GM23248 (cell line): ENCODE results near the gene USP36. TPM values are rescaled to one million over a fixed set of nuclear protein-coding genes. Genes with fewer than 3 reads are reported as not detected.

Experiments
- DNase-seq: peaks from one replicate; pipeline ENCODE4 v3.0.0-alpha.2; 2015
- H2AFZ ChIP-seq: fragments of 200-600 bp; sonication (generic); 2 replicates; pipeline ENCODE4 v1.6.1; 2016; ENCODE audit warnings: antibody characterized with exemption
- H3F3A ChIP-seq: fragments of 200-600 bp; sonication (generic); 2 replicates; pipeline ENCODE4 v1.6.1; 2016; ENCODE audit warnings: mild to moderate bottlenecking, antibody characterized with exemption, mixed run types; ENCODE audit not compliant: insufficient read depth
- H3K27ac ChIP-seq: fragments of 200-600 bp; sonication (generic); 2 replicates; pipeline ENCODE4 v1.5.1; 2016; ENCODE audit warnings: mild to moderate bottlenecking
- H3K27me3 ChIP-seq: fragments of 200-600 bp; sonication (generic); replicated peaks from 2 replicates; pipeline ENCODE4 v1.6.1; 2016; ENCODE audit warnings: mild to moderate bottlenecking; ENCODE audit not compliant: insufficient read depth
- H3K36me3 ChIP-seq: fragments of 200-600 bp; sonication (generic); 2 replicates; pipeline ENCODE4 v1.6.1; 2016; ENCODE audit warnings: low read depth, mild to moderate bottlenecking
- H3K4me1 ChIP-seq: fragments of 200-600 bp; sonication (generic); 2 replicates; pipeline ENCODE4 v1.6.1; 2016; ENCODE audit warnings: mild to moderate bottlenecking; ENCODE audit not compliant: insufficient read depth
- H3K4me2 ChIP-seq: fragments of 200-600 bp; sonication (generic); one replicate; pipeline ENCODE4 v1.6.1; 2016; ENCODE audit warnings: mild to moderate bottlenecking; ENCODE audit not compliant: unreplicated experiment
- H3K4me3 ChIP-seq: fragments of 200-600 bp; sonication (generic); 2 replicates; pipeline ENCODE4 v1.5.1; 2016; ENCODE audit warnings: mild to moderate bottlenecking
- H3K79me2 ChIP-seq: fragments of 200-600 bp; sonication (generic); 2 replicates; pipeline ENCODE4 v1.6.1; 2016; ENCODE audit warnings: mild to moderate bottlenecking; ENCODE audit not compliant: insufficient read depth
- H3K9ac ChIP-seq: fragments of 200-600 bp; sonication (generic); 2 replicates; pipeline ENCODE4 v1.6.1; 2016; ENCODE audit warnings: mild to moderate bottlenecking
- H3K9me2 ChIP-seq: fragments of 200-600 bp; sonication (generic); 2 replicates; pipeline ENCODE4 v1.6.1; 2016; ENCODE audit warnings: mixed run types, mild to moderate bottlenecking, moderate library complexity; ENCODE audit not compliant: insufficient read depth
- H3K9me3 ChIP-seq: fragments of 200-600 bp; sonication (generic); one replicate; pipeline ENCODE4 v1.6.1; 2017; ENCODE audit warnings: low read depth
- H4K20me1 ChIP-seq: fragments of 200-600 bp; sonication (generic); 2 replicates; pipeline ENCODE4 v1.6.0; 2016; ENCODE audit not compliant: insufficient read depth
- EZH2 ChIP-seq: fragments of 200-600 bp; sonication (generic); IDR thresholded peaks from 2 replicates; pipeline ENCODE4 v1.6.1; 2018; ENCODE audit warnings: antibody characterized with exemption, mild to moderate bottlenecking; ENCODE audit not compliant: insufficient read depth, poor library complexity, severe bottlenecking
- EZH2phosphoT487 ChIP-seq: fragments of 200-600 bp; sonication (generic); IDR thresholded peaks from 2 replicates; pipeline ENCODE4 v1.6.1; 2018; ENCODE audit warnings: antibody characterized with exemption, moderate library complexity, mild to moderate bottlenecking, low read depth; ENCODE audit not compliant: insufficient read depth
- WGBS, 2 experiments: methylation state at CpG; one replicate each; pipeline ENCODE4 v1.1.6; 2015 to 2017; ENCODE audit warnings: low lambda C conversion rate in 2 of 2, low coverage in 1 of 2; ENCODE audit errors: missing lambda C conversion rate in 2 of 2; 5-methylcytosine and 5-hydroxymethylcytosine counted together
- in situ Hi-C: fragments of 300-500 bp; cut with MboI; formaldehyde crosslinking; loops from 2 replicates; pipeline ENCODE4 v1.15.0; 2020
- polyA plus RNA-seq: library from polyadenylated mRNA; unstranded; fragments of >200 nt; fragmentation: Nextera tagmentation; extraction: Ambion mirVana; gene quantifications from 2 replicates; pipeline ENCODE4 v1.2.1, GENCODE V29; 2016
- total RNA-seq: library from RNA; depleted of rRNA; stranded (reverse); fragments of >200 nt; shearing (Covaris generic); gene quantifications from 2 replicates; pipeline ENCODE4 v1.2.3, GENCODE V29; 2014

Gene USP36
- total and polyA plus RNA-seq, 2 experiments from 2014 or later = 19.9 to 30.2 TPM

GRCh38 chr17:78795861-78796516 lies 44.6 kb downstream of the USP36 start:
- in situ Hi-C loops = loop anchor here (10.0 kb wide), 1 partner anchor 61 kb away; no protein-coding TSS in a partner anchor
- H3K27ac ChIP-seq = no peak overlapping the region
- no peaks in the 10 kb centered on the region for H3K27me3 ChIP-seq
- H3K9me2 ChIP-seq = no peaks in the 10 kb centered on the region
- H3F3A ChIP-seq = peaks cover 9% of the 10 kb centered on the region
- DNase-seq = no peak
- H3K36me3 ChIP-seq = peaks cover 48% of the 10 kb centered on the region
- H2AFZ ChIP-seq = no peak overlapping the region
- no peaks in the 10 kb centered on the region for H3K9me3 ChIP-seq
- peaks cover 22% of the 10 kb centered on the region for H3K4me1 ChIP-seq
- WGBS, 2 experiments = 74 to 75% methylated on average over 14 of the region's 14 CpGs
- no peaks in the 10 kb centered on the region for H4K20me1 ChIP-seq
- H3K4me2 ChIP-seq = no peak overlapping the region
- H3K9ac ChIP-seq = no peak overlapping the region
- no peak overlapping the region for H3K4me3 ChIP-seq
- 0 out of 2 replicates have a peak, but pooled peaks cover 3% of the 10 kb centered on the region for H3K79me2 ChIP-seq
- TF ChIP-seq EZH2 (no peak), EZH2phosphoT487 (no peak)

DNA sequence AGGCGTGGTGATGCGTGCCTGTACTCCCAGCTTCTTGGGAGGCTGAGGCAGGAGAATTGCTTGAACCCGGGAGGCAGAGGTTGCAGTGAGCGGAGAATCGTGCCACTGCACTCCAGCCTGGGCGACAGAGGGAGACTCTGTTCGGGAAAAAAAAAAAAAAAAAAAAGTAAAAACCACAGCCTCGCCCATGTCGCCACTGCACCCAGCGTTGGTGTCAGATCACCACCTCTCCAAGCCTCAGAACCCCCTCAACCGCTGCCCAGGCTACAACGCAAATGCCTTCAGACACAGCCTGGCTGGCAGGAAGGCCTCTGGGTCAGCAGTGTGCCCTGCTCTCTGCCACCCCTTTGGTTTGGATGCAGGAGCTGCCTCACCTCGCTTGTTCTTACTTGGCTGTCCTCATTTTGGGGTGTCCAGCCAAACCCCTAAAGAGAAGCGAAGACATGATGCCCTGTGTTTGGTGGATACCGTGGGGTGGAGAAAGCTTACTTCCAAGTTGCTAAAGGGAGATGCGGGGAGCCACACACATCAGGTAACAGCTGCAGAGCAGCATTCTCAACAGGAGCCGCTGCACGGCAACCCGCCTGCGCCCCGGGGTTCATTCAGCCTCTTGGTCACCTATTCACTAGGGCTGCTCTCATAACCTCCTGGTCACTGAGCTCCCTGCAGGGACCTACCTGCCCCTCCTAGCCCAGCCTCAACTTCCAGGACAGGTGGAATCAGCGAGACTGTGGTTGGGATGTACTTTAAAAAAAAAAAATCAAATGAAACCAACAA lies 45.6 kb downstream of the USP36 start:
- Histone ChIP-seq H3K27me3 (no peaks in the 10 kb centered on the region), H3K27ac (no peak overlapping the region), H3K4me1 (peaks cover 30% of the 10 kb centered on the region), H3F3A (peaks cover 19% of the 10 kb centered on the region), H3K9me3 (no peaks in the 10 kb centered on the region), H3K79me2 (0 out of 2 replicates have a peak, but pooled peaks cover 3% of the 10 kb centered on the region), H3K36me3 (peaks cover 48% of the 10 kb centered on the region), H2AFZ (no peak overlapping the region), H3K9me2 (no peaks in the 10 kb centered on the region), H3K4me3 (no peak overlapping the region), H3K9ac (no peak overlapping the region), H3K4me2 (no peak overlapping the region), H4K20me1 (no peaks in the 10 kb centered on the region)
- no peak for DNase-seq
- WGBS, 2 experiments = 92% methylated on average over 21 to 22 of the region's 22 CpGs
- in situ Hi-C loops = loop anchor here (10.0 kb wide), 1 partner anchor 60 kb away; no protein-coding TSS in a partner anchor
- TF ChIP-seq EZH2phosphoT487 = no peak
- TF ChIP-seq EZH2 = no peak

DNA sequence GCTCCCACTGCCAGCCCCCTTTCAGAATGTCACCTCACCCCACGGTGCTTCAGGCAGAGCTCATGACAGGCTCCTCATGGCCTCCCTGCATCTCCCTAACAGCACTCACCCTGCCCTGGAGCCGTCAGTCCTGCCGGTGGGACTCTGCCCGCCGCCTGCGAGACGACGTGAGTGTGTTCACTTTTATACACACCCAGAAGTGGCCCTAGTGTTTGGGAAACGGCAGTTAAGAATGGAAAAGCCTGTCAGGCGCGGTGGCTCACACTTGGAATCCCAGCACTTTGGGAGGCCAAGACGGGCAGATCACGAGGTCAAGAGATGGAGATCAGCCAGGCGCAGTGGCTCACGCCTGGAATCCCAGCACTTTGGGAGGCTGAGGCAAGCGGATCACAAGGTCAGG lies 46.2 kb downstream of the USP36 start:
- Histone ChIP-seq H3F3A (peaks cover 25% of the 10 kb centered on the region), H3K79me2 (0 out of 2 replicates have a peak, but pooled peaks cover under 1% of the 10 kb centered on the region), H3K36me3 (peaks cover 47% of the 10 kb centered on the region), H3K27ac (no peak overlapping the region), H3K9me3 (no peaks in the 10 kb centered on the region), H3K4me3 (no peak overlapping the region), H3K4me2 (no peak overlapping the region), H3K27me3 (no peaks in the 10 kb centered on the region), H2AFZ (no peak overlapping the region), H3K9ac (no peak overlapping the region), H3K9me2 (no peaks in the 10 kb centered on the region), H3K4me1 (peaks cover 36% of the 10 kb centered on the region), H4K20me1 (no peaks in the 10 kb centered on the region)
- DNase-seq = no peak
- in situ Hi-C loops = loop anchor here (10.0 kb wide), 1 partner anchor 60 kb away; no protein-coding TSS in a partner anchor
- 91 to 93% methylated on average over 16 of the region's 16 CpGs for WGBS, 2 experiments
- TF ChIP-seq EZH2phosphoT487 (no peak), EZH2 (no peak)

- DNase-seq = no peak
- Histone ChIP-seq H3K9ac (no peak overlapping the region), H3K9me2 (no peaks in the 10 kb centered on the region), H3K9me3 (no peaks in the 10 kb centered on the region), H3K27me3 (no peaks in the 10 kb centered on the region), H3K36me3 (peaks cover 44% of the 10 kb centered on the region), H4K20me1 (no peaks in the 10 kb centered on the region), H3K79me2 (no peaks in the 10 kb centered on the region), H3K4me2 (no peak overlapping the region), H3K4me1 (peaks cover 39% of the 10 kb centered on the region), H3K4me3 (no peak overlapping the region), H2AFZ (no peak overlapping the region), H3K27ac (no peak overlapping the region), H3F3A (peaks cover 25% of the 10 kb centered on the region)
- no peak for TF ChIP-seq EZH2phosphoT487
- no peak for TF ChIP-seq EZH2
- WGBS, 2 experiments = 91% methylated on average over 6 of the region's 6 CpGs
- in situ Hi-C loops = loop anchor here (10.0 kb wide), 1 partner anchor 59 kb away; no protein-coding TSS in a partner anchor
Measured at GRCh38 chr17:78793968-78794367, 46.6 kb downstream of the USP36 start.
